HG03520 (cell line): ENCODE data around the gene MST1R.
"Not testable (repeated sequence)": the region's sequence is repeated elsewhere in the genome, so short reads cannot be mapped to it uniquely, and the experiment has no call there.

Source experiments
- ATAC-seq: cut with Tn5 transposase; IDR thresholded peaks from one replicate; pipeline ENCODE4 v1.9.1; 2021; ENCODE audit warnings: mild to moderate bottlenecking, moderate library complexity; ENCODE audit not compliant: unreplicated experiment

MST1R gene

DNA sequence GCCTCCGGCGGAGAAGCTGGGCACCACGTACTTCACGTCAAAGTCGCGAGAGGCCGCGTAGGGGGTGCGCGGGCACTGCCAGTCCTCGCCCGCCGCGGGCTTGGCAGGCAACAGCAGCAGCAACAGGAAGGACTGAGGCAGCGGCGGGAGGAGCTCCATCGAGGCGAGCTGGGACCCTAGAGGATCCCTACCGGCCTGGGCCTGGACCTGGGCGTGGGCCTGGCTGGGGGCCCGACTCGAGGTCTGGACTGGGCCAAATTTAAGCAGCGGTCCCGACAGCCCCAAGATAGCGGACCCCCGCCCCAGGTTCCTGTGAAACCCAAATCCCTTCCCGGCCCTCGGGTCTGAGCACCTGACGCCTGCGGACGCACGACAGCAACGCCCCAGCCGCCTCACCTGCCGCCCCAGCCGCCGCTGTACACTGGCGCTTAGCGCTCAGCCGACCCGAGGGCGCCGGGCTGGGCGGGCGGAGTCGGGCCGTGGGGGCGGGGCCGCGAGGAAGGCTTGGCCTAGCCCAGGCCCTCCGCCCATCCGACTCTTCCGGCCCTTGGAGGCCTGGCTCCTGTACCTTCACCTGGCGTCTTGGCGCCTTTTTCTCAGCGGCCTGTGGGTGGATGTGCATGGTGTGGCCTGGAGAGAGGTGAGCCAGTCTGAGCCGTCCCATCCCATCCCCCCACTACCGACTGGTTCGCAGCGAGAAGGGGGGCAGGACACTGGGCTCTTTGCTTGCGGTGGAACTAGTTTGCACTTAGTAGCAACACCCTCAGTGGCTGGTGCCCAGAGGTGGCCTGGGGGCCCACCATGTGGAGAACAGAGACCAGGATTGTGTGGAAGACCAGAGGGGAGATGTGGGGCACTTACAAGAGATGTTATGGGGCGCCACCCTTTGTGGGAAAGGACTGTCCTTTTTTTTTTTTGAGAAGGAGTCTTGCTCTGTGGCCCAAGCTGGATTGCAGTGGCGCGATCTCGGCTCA is at the start of gene MST1R:
Gene MST1R, minus strand, starts transcription at position 423 of the 974 bp plus-strand sequence. Its CDS starts 264 bp downstream, at position 159.
- ATAC-seq = no peak

DNA sequence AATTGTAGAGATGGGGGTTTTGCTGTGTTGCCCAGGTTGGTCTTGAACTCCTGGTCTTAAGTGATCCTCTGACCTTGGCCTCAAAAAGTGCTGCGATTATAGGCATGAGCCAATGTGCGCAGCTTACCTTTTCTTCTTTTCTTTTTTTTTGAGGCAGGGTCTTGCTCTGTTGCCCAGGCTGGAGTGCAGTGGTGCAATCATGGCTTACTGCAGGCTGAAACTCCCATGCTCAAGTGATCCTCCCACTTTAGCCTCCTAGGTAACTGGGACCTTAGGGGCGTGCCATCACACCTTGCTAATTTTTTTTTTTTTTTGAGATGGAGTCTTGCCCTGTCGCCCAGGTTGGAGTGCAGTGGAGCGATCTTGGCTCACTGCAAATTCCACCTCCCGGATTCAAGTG is 49.3 kb upstream of the MST1R start:
- ATAC-seq = no peak

DNA sequence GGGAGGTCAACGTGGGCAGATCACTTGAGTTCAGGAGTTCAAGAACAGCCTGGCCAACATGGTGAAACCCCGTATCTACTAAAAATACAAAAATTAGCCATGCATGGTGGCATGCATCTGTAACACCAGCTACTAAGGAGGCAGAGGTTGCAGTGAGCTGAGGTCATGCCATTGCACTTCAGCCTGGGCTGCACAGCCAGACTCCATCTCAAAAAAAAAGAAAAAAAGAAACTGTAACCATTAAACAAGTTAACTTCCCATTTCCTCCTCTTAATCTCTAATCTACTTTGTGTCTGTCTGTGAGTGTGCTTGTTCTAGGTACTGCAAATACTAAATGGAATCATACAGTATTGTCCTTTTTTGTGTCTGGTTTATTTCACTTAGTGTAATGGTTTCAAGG is 39.0 kb upstream of the MST1R start:
- no peak for ATAC-seq

DNA sequence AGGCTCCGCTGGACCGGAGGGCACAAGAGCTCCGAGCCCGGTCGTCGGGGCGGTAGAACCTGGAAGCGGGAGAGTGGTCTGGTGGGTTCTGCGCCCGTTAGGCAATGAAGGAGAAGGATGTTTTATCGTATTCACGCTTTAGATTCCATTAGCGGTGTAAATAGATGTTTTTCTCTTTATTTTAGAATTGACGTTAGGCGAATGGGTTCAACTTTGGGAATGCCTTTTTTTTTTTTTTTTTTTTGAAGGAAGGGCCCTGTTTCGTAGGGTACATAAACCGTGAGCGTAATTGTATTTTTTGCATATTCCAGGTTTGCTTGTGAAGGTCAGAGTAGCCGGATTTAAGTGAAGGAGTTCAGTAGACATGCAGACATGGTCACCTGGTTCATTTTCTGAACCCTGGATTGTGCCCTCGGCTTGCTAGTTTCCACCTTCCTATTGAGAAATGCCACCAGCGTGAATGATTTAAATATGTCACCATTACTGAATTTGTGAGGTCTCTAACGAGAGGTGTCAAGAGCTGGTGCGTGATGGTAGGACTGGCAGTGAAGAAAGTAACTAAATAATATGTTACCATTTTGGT is 37.1 kb upstream of the MST1R start:
- peak; percentile 1 for ATAC-seq

DNA sequence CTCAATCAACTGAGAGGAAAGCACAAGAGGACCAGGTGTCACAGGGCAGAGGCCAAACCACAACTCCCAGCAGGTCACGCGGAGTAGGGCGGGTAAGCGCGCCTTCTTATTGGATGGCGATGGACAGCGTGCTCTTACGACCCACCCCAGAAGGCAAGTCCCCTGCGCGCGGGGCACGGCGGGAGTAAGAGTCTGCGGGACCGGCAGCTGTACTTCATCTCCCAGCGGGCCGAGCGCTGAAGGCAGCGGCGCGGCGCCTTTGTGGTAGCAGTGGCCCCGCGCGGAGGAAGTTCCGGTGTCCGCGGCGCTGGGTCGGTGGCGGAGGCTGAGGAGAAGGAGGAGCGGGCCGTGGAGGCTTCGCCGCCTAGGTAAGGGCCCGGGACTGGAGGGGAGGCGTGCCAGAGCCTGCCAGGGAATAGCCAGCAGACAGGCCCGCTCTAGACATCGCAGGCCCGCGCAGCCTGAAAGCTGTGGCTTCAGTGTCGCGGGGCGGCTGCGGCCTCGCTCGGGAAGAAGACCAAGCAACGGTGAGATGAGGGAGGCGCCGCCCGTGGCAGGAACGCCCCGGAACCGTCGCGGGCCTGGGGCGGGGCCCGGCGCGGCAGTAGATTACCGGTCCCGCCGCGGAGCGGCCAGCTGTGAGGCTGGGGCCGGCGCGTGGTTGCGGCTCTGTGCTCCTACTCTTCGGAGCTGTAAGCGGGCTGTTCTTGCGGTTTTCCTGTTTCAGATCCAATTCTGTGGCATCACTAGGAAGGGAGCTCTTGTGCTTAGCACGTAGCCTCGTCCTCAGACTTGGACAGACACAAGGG is 36.4 kb upstream of the MST1R start, which contains the start of gene RBM6:
Gene RBM6, plus strand, starts transcription at position 293 of the 809 bp plus-strand sequence. CDS start 22,492 bp downstream, outside the sequence.
- ATAC-seq = peak; percentile 88

DNA sequence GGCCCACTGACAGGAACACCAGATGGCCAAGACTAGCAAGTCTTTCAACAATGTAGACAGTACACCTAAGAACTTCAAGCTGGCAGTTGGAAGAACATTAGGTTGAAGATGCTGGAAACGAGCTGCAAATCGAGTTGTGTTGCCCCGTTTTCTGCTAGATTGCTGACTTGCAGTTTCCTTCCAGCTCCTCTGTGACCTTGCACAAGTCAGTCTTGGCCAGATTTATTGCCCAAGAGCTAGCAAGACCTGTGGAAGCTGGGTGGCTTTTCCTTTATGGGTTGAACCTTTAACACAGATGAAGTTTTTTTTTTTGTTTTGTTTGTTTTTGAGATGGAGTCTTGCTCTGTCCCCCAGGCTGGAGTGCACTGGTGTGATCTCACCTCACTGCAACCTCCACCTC is 33.4 kb upstream of the MST1R start:
- no peak for ATAC-seq

GRCh38 chr3:49932281-49932680 is 28.6 kb upstream of the MST1R start:
- not testable (repeated sequence) for ATAC-seq

- no peak for ATAC-seq
Measured at GRCh38 chr3:49930922-49931321, 27.2 kb upstream of the MST1R start.

GRCh38 chr3:49930168-49930690 is 26.6 kb upstream of the MST1R start:
- ATAC-seq = no peak

GRCh38 chr3:49929291-49930167 is 25.9 kb upstream of the MST1R start, which contains the start of gene MON1A:
Gene MON1A, minus strand, starts transcription at chr3:49929811. Its CDS starts 16,465 bp downstream, at chr3:49913346.
- peak; percentile 83 for ATAC-seq

GRCh38 chr3:49928481-49929017 is 24.9 kb upstream of the MST1R start:
- ATAC-seq = no peak

DNA sequence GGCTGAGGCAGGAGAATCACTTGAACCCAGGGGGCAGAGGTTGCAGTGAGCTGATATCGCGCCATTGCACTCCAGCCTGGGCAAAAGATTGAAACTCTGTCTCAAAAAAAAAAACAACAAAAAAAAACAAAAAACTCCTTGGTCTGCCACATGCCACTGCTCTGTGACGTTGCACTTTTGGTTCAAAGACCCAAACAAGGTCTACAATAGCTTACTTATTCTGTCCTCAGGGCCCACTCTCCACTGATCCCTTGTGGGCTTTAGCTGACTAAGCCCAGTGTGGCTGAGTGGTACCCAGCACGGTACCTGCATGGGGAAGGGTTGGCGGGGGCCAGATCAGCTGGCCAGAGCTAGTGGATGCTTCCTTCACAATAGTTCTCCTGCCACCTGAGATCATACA is 24.1 kb upstream of the MST1R start:
- no peak for ATAC-seq

- ATAC-seq = no peak
Measured at GRCh38 chr3:49926117-49926728, 22.6 kb upstream of the MST1R start.

- no peak for ATAC-seq
Measured at GRCh38 chr3:49925485-49925884, 21.8 kb upstream of the MST1R start.

DNA sequence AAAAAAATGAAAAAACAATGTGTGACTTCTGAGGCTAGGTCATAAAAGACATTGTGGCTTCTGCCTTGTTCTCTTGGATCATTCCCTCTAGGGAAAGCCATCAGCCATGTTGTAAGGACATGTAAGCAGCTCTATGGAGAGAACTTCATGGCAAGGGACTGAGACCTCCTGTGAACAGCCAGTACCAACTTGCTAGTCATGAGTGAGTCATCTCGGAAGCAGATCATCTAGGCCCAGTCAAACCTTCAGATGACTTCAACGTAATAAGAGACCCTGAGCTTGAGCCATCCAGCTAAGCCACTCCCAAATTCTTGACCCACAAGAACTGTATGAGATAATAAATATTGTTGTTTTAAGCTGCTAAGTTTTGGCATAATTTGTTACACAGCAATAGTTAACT is 21.0 kb upstream of the MST1R start:
- no peak for ATAC-seq

GRCh38 chr3:49917806-49918590 is 14.3 kb upstream of the MST1R start:
- ATAC-seq = not testable (repeated sequence)

DNA sequence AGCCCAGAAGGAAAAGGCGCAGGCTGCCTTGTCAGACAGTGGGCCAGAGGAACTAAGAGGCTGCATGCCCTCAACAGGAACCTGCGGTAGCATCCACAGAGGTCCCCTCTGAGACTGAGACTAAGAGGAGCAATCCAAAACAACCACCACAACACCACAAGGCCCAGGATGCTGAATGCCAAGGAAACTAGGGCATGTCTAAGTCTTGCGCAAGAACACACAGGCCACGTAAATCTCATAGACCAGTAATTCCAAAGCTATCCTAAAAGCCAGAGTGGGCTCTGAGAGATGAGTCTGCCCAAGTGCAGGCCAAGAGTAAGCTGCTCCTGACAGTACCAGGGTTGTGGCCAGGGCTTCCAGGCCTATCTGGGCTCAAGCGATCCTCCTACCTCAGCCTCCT is 13.0 kb upstream of the MST1R start:
- no peak for ATAC-seq

- no peak for ATAC-seq
Measured at GRCh38 chr3:49914906-49915305, 11.2 kb upstream of the MST1R start.
